ENCODE measurements around the gene LRRC40.
"Not testable (repeated sequence)": the region's sequence is repeated elsewhere in the genome, so short reads cannot be mapped to it uniquely, and the experiment has no call there.

The LRRC40 gene

DNA sequence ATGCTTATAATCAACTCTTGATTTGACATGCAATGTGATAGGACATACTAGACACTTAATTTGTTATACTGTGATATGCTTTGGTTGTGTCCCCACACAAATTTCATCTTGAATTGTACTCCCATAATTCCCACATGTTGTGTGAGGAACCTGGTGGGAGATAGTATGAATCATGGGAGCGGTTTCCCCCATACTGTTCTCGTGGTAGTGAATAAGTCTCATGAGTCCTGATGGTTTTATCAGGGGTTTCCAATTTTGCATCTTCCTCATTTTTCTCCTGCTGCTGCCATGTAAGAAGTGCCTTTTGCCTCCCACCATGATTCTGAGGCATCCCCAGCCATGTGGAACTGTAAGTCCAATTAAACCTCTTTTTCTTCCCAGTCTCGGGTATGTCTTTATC lies 20.2 kb downstream of the LRRC40 start:
- H3K27ac ChIP-seq (ENCODE audit: low read depth, low read length); H3K4me3 ChIP-seq (ENCODE audit: low read depth in 1 of 2, low read length in 2 of 2); H3K9ac ChIP-seq (ENCODE audit: low read depth in 1 of 2, low read length in 2 of 2); H3K27me3 ChIP-seq (ENCODE audit: control insufficient read depth in 1 of 2, insufficient read depth in 2 of 2, low read length in 2 of 2); H3K9me3 ChIP-seq (ENCODE audit: control insufficient read depth in 1 of 2, low read length in 2 of 2); H3K4me1 ChIP-seq (ENCODE audit: control insufficient read depth in 1 of 2, insufficient read depth in 2 of 2, low read length in 2 of 2): not testable (repeated sequence)
- H3K36me3 ChIP-seq (ENCODE audit: control insufficient read depth in 1 of 2, insufficient read depth in 2 of 2, low read length in 2 of 2), result peaks cover 0 to 18% of the 10 kb centered on the region in 2 donors

DNA sequence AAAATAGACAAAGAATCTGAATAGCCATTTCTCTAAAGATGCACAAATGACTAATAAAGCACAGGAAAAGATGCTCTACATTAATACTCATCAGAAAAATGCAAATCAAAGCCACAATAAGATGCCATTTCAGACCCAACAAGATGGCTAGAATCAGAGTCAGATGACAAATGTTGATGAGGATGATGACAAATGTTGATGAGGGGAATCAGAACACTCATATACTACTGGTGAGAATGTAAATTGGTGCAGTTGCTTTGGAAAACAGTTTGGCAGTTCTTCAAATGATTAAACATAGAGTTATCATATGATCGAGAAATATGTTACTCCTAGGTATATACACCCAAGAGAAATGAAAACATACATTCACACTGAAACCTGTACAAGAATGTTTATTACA lies 33.9 kb downstream of the LRRC40 start:
- H3K36me3 ChIP-seq (ENCODE audit: control insufficient read depth in 1 of 2, insufficient read depth in 2 of 2, low read length in 2 of 2), result no peaks in the 10 kb centered on the region
- H3K9ac ChIP-seq (ENCODE audit: low read depth in 1 of 2, low read length in 2 of 2), result no peak overlapping the region
- no peaks in the 10 kb centered on the region for H3K27me3 ChIP-seq (ENCODE audit: control insufficient read depth in 1 of 2, insufficient read depth in 2 of 2, low read length in 2 of 2)
- no peaks in the 10 kb centered on the region for H3K9me3 ChIP-seq (ENCODE audit: control insufficient read depth in 1 of 2, low read length in 2 of 2)
- H3K4me1 ChIP-seq (ENCODE audit: control insufficient read depth in 1 of 2, insufficient read depth in 2 of 2, low read length in 2 of 2), result no peaks in the 10 kb centered on the region
- no peak overlapping the region for H3K4me3 ChIP-seq (ENCODE audit: low read depth in 1 of 2, low read length in 2 of 2)
- no peak overlapping the region for H3K27ac ChIP-seq (ENCODE audit: low read depth, low read length)

DNA sequence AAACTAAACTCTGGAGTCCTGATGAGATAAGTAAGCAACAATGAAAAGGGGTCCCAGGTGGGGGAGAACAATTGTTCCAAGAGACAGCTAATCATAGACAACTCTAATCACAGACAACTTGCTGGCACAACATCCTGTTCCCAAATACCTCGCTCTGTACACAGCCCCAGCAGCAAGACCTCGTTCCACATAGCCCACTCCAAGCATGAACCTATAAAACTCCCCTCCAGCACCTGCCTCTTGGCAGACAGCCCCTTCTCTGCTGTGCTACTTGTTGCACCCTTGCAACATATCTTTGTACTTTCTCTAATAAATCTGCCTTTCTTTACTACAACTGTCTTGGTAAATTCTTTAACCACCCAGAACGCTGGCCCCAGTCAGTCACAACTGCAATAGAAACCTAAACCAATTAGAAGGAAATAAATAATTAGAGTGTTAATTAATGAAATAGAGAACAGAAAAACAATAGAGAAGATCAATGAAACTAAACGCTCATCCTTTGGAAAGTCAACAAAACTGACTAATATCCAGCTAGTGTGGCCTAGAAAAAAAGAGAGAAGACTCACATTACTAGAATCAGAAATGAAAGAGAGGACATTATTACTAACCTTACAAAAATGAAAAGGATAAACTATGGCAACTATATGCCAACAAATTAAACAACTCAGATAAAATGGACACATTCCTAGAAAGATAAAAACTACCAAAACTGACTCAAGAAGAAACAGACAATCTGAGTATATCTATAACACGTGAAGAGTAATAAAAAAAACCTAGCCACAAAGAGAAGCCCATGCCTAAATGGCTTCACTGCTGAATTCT lies 36.1 kb downstream of the LRRC40 start:
- Histone ChIP-seq H3K4me1 (ENCODE audit: control insufficient read depth in 1 of 2, insufficient read depth in 2 of 2, low read length in 2 of 2) (no peaks in the 10 kb centered on the region), H3K9me3 (ENCODE audit: control insufficient read depth in 1 of 2, low read length in 2 of 2) (no peaks in the 10 kb centered on the region), H3K4me3 (ENCODE audit: low read depth in 1 of 2, low read length in 2 of 2) (no peak overlapping the region), H3K27ac (ENCODE audit: low read depth, low read length) (no peak overlapping the region), H3K9ac (ENCODE audit: low read depth in 1 of 2, low read length in 2 of 2) (no peak overlapping the region), H3K27me3 (ENCODE audit: control insufficient read depth in 1 of 2, insufficient read depth in 2 of 2, low read length in 2 of 2) (no peaks in the 10 kb centered on the region), H3K36me3 (ENCODE audit: control insufficient read depth in 1 of 2, insufficient read depth in 2 of 2, low read length in 2 of 2) (no peaks in the 10 kb centered on the region)

DNA sequence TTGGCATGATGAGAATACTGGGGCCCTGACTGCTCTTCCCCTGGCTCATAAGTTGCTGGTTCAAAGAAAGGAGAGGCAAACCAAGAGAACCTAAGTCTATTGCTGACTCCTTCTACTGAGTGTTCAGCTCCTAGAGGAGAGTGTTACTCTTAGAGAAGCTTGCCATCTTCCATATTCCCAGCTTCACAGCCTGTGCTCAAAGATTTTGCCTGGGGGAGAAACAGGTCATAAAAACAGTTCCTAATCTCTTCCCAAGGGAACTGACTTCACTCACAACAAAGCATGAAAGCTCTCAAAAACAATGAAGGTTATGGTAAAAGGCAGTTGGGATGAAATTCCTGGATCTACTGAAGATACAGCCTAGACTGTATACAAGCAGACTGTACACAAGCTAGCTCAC lies 37.1 kb downstream of the LRRC40 start:
- Histone ChIP-seq H3K4me3 (ENCODE audit: low read depth in 1 of 2, low read length in 2 of 2) (no peak overlapping the region), H3K9ac (ENCODE audit: low read depth in 1 of 2, low read length in 2 of 2) (no peak overlapping the region), H3K36me3 (ENCODE audit: control insufficient read depth in 1 of 2, insufficient read depth in 2 of 2, low read length in 2 of 2) (no peaks in the 10 kb centered on the region), H3K9me3 (ENCODE audit: control insufficient read depth in 1 of 2, low read length in 2 of 2) (no peaks in the 10 kb centered on the region), H3K4me1 (ENCODE audit: control insufficient read depth in 1 of 2, insufficient read depth in 2 of 2, low read length in 2 of 2) (no peaks in the 10 kb centered on the region), H3K27me3 (ENCODE audit: control insufficient read depth in 1 of 2, insufficient read depth in 2 of 2, low read length in 2 of 2) (no peaks in the 10 kb centered on the region), H3K27ac (ENCODE audit: low read depth, low read length) (no peak overlapping the region)

DNA sequence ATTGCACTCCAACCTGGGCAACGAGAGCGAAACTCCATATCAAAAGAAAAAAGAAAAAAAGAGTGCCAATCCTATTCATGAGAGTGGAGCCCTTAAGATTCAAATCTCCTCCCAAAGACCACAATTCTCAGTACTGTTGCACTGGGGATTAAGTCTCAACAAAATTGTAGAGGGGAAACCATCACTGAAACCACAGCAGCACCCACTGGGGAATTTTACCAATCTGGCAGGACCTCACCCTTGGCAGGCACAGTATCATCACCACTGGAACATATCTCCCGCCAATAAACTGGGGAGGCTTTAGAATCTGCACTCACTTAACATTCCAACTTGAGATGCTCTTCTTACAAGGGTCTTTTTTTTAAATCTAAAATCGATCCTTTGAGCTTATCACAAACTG lies 41.0 kb downstream of the LRRC40 start:
- Histone ChIP-seq H3K4me3 (ENCODE audit: low read depth in 1 of 2, low read length in 2 of 2) (no peak overlapping the region), H3K4me1 (ENCODE audit: control insufficient read depth in 1 of 2, insufficient read depth in 2 of 2, low read length in 2 of 2) (no peaks in the 10 kb centered on the region), H3K27ac (ENCODE audit: low read depth, low read length) (no peak overlapping the region), H3K9me3 (ENCODE audit: control insufficient read depth in 1 of 2, low read length in 2 of 2) (no peaks in the 10 kb centered on the region), H3K36me3 (ENCODE audit: control insufficient read depth in 1 of 2, insufficient read depth in 2 of 2, low read length in 2 of 2) (no peaks in the 10 kb centered on the region), H3K9ac (ENCODE audit: low read depth in 1 of 2, low read length in 2 of 2) (no peak overlapping the region), H3K27me3 (ENCODE audit: control insufficient read depth in 1 of 2, insufficient read depth in 2 of 2, low read length in 2 of 2) (no peaks in the 10 kb centered on the region)

DNA sequence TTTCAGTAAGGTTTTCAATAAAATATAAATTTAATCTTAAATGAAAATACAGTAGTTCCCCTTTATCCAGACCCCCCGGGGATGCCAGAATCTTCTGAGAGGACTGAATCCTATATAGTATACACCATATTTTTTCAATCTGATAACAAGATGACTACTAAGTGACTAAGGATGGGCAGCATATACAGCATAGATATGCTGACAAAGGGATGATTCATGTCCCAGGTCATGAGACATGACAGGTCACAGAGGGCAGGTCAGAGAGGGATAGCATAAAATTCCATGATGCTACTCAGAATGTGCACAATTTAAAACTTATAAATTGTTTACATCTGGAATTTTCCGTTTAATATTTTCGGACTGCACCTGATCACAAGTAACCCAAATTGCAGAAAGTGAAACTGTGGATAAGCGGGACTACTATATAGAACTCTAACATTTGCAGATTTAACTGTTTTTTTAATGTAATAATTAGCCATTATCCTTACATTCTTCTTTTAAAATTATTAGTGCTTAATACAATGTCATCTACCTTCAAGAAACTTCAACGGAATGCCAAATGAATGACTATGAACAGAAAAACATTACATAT lies 48.8 kb downstream of the LRRC40 start:
- Histone ChIP-seq H3K9me3 (ENCODE audit: control insufficient read depth in 1 of 2, low read length in 2 of 2) (no peaks in the 10 kb centered on the region), H3K27ac (ENCODE audit: low read depth, low read length) (no peak overlapping the region), H3K27me3 (ENCODE audit: control insufficient read depth in 1 of 2, insufficient read depth in 2 of 2, low read length in 2 of 2) (no peaks in the 10 kb centered on the region), H3K4me1 (ENCODE audit: control insufficient read depth in 1 of 2, insufficient read depth in 2 of 2, low read length in 2 of 2) (no peaks in the 10 kb centered on the region), H3K9ac (ENCODE audit: low read depth in 1 of 2, low read length in 2 of 2) (no peak overlapping the region), H3K4me3 (ENCODE audit: low read depth in 1 of 2, low read length in 2 of 2) (no peak overlapping the region), H3K36me3 (ENCODE audit: control insufficient read depth in 1 of 2, insufficient read depth in 2 of 2, low read length in 2 of 2) (no peaks in the 10 kb centered on the region)

DNA sequence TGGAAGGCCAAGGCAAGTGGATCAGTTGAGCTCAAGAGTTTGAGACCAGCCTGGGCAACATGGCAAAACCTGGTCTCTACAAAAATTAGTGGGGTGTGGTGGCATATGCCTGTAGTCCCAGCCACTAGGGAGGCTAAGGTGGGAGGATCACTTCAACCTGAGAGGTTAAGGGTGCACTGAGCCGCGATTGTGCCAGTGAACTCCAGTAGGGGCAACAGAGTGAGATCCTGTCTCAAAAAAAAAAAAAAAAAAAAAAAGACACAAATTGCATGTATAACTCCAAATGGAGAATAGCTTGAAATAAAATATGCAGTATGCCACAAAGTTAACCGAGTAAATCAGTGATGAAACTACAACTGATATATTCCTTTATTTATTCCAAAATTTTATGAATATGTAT lies 51.6 kb downstream of the LRRC40 start:
- H3K9me3 ChIP-seq (ENCODE audit: control insufficient read depth in 1 of 2, low read length in 2 of 2), result no peaks in the 10 kb centered on the region
- H3K36me3 ChIP-seq (ENCODE audit: control insufficient read depth in 1 of 2, insufficient read depth in 2 of 2, low read length in 2 of 2), result peaks cover 0 to 5% of the 10 kb centered on the region in 2 donors
- H3K4me3 ChIP-seq (ENCODE audit: low read depth in 1 of 2, low read length in 2 of 2), result no peak overlapping the region
- no peaks in the 10 kb centered on the region for H3K27me3 ChIP-seq (ENCODE audit: control insufficient read depth in 1 of 2, insufficient read depth in 2 of 2, low read length in 2 of 2)
- H3K27ac ChIP-seq (ENCODE audit: low read depth, low read length), result no peak overlapping the region
- H3K4me1 ChIP-seq (ENCODE audit: control insufficient read depth in 1 of 2, insufficient read depth in 2 of 2, low read length in 2 of 2), result no peaks in the 10 kb centered on the region
- H3K9ac ChIP-seq (ENCODE audit: low read depth in 1 of 2, low read length in 2 of 2), result no peak overlapping the region

DNA sequence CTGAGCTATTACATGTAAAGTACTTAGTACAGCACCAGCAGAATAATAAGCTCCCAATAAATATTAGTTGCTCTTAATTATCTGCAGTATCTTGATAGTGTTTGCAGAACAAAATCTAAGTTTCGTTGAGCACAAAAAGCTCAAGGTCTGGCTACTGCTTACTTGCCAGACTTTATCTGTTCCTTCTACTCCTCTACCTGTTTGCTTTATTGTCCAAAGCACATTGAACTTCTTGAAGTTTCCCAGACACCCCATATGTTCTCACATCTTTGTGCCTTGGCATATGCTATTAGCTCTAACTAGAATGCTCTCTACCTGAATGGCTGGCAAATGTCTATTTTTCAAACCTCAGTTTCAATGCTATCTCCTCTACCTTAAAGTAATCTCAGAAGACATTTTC lies 54.9 kb downstream of the LRRC40 start:
- H3K9me3 ChIP-seq (ENCODE audit: control insufficient read depth in 1 of 2, low read length in 2 of 2), result no peaks in the 10 kb centered on the region
- no peaks in the 10 kb centered on the region for H3K4me1 ChIP-seq (ENCODE audit: control insufficient read depth in 1 of 2, insufficient read depth in 2 of 2, low read length in 2 of 2)
- H3K36me3 ChIP-seq (ENCODE audit: control insufficient read depth in 1 of 2, insufficient read depth in 2 of 2, low read length in 2 of 2), result peaks cover 7 to 15% of the 10 kb centered on the region in 2 donors
- H3K27me3 ChIP-seq (ENCODE audit: control insufficient read depth in 1 of 2, insufficient read depth in 2 of 2, low read length in 2 of 2), result no peaks in the 10 kb centered on the region
- H3K27ac ChIP-seq (ENCODE audit: low read depth, low read length), result no peak overlapping the region
- no peak overlapping the region for H3K9ac ChIP-seq (ENCODE audit: low read depth in 1 of 2, low read length in 2 of 2)
- no peak overlapping the region for H3K4me3 ChIP-seq (ENCODE audit: low read depth in 1 of 2, low read length in 2 of 2)

DNA sequence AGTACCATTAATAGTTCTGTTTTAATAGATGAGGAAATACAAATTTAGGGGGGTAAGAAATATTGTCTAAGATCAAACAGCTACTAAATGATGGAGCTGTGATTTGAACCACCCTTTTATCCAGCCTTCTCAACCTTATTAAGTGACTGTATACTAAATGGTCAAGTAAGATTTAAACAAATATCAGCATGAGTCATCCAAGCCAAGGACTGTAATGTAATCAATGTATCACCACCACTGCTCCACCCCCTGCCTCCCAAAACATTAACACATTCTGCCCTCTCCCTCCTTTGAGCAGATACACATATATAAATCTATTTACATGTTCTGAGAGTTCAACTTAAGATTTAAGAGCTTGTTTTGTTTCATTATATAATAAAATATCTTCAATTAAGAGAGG lies 58.9 kb downstream of the LRRC40 start:
- Histone ChIP-seq H3K9me3 (ENCODE audit: control insufficient read depth in 1 of 2, low read length in 2 of 2) (no peaks in the 10 kb centered on the region), H3K9ac (ENCODE audit: low read depth in 1 of 2, low read length in 2 of 2) (no peak overlapping the region), H3K27me3 (ENCODE audit: control insufficient read depth in 1 of 2, insufficient read depth in 2 of 2, low read length in 2 of 2) (no peaks in the 10 kb centered on the region), H3K4me3 (ENCODE audit: low read depth in 1 of 2, low read length in 2 of 2) (no peak overlapping the region), H3K4me1 (ENCODE audit: control insufficient read depth in 1 of 2, insufficient read depth in 2 of 2, low read length in 2 of 2) (no peaks in the 10 kb centered on the region), H3K27ac (ENCODE audit: low read depth, low read length) (no peak overlapping the region), H3K36me3 (ENCODE audit: control insufficient read depth in 1 of 2, insufficient read depth in 2 of 2, low read length in 2 of 2) (peaks cover 7 to 19% of the 10 kb centered on the region in 2 donors)

DNA sequence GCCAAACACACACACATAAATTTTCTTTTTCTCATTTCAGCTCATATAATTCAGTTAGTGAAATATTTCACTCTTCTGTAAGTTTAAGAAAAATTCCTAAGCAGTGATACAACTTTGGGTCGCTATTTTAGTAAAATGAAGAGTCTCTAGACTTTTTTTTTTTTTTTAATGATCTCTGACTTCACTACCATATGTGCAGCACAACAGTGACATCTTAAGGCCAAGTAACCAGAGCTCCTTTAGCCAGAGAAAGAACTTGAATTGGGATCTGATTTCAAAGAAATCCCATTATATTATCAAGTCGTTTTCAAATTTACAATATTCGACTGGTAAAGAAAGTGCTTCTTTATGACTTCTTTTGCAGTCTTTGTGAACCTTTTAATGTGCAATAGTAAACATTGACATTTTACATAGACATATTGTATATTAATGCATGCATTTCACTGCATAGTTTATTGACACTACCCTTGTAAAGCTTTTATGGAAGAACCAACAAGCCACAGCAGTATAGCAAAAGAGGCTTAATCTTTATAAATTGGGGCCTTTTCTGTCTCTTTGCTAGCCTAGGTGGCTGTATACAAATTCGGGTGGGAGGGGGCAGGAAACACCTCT lies 62.2 kb downstream of the LRRC40 start:
- no peaks in the 10 kb centered on the region for H3K9me3 ChIP-seq (ENCODE audit: control insufficient read depth in 1 of 2, low read length in 2 of 2)
- H3K27me3 ChIP-seq (ENCODE audit: control insufficient read depth in 1 of 2, insufficient read depth in 2 of 2, low read length in 2 of 2), result no peaks in the 10 kb centered on the region
- no peaks in the 10 kb centered on the region for H3K4me1 ChIP-seq (ENCODE audit: control insufficient read depth in 1 of 2, insufficient read depth in 2 of 2, low read length in 2 of 2)
- H3K4me3 ChIP-seq (ENCODE audit: low read depth in 1 of 2, low read length in 2 of 2), result no peak overlapping the region
- no peak overlapping the region for H3K9ac ChIP-seq (ENCODE audit: low read depth in 1 of 2, low read length in 2 of 2)
- H3K27ac ChIP-seq (ENCODE audit: low read depth, low read length), result no peak overlapping the region
- peaks cover 7 to 14% of the 10 kb centered on the region in 2 donors for H3K36me3 ChIP-seq (ENCODE audit: control insufficient read depth in 1 of 2, insufficient read depth in 2 of 2, low read length in 2 of 2)
